Ascending aorta (tissue), 2 donors: ENCODE data around the gene KCNAB1. TPM values are rescaled to one million over a fixed set of nuclear protein-coding genes. Genes with fewer than 3 reads are reported as not detected.

Source experiments
- DNase-seq, 2 donors: peaks; one replicate each; pipeline ENCODE4 v3.0.0-alpha.2; 2019; ENCODE audit warnings: low spot score in 2 of 2
- H3K27ac ChIP-seq, 2 donors: fragments of 200-600 bp; sonication (generic); one replicate each; pipeline ENCODE4 v1.5.1; 2016 to 2017; ENCODE audit warnings: mild to moderate bottlenecking in 1 of 2
- H3K27me3 ChIP-seq: fragments of 200-600 bp; sonication (generic); one replicate; pipeline ENCODE4 v1.5.1; 2017
- H3K36me3 ChIP-seq, 2 donors: fragments of 200-600 bp; sonication (generic); one replicate each; pipeline ENCODE4 v1.5.1; 2016
- H3K4me1 ChIP-seq, 2 donors: fragments of 200-600 bp; sonication (generic); one replicate each; pipeline ENCODE4 v1.5.1; 2016 to 2017; ENCODE audit warnings: mild to moderate bottlenecking in 1 of 2
- H3K4me3 ChIP-seq, 2 donors: fragments of 200-600 bp; sonication (generic); one replicate each; pipeline ENCODE4 v1.5.1; 2016 to 2017; ENCODE audit warnings: mild to moderate bottlenecking in 1 of 2
- H3K9me3 ChIP-seq, 2 donors: fragments of 200-600 bp; sonication (generic); one replicate each; pipeline ENCODE4 v1.5.1; 2016
- CTCF ChIP-seq, 3 experiments: fragments of 200-600 bp in 2 of 3; fragments of 450-650 bp in 1 of 3; sonication (generic) in 2 of 3; IDR thresholded peaks; one replicate each; pipeline ENCODE4 v1.5.1; 2016 to 2019; ENCODE audit warnings: antibody characterized with exemption in 3 of 3, mild to moderate bottlenecking in 1 of 3, moderate library complexity in 1 of 3
- intact Hi-C: fragments of 100-400 bp; cut with DNase I; formaldehyde crosslinking; loops from one replicate; pipeline ENCODE4 v1.15.1; 2023
- total RNA-seq: library from RNA; depleted of rRNA; stranded (reverse); fragments of >200 nt; gene quantifications from one replicate; pipeline ENCODE4 v1.1.0, GENCODE V29; 2016

The KCNAB1 gene
- total RNA-seq, 1 donor from 2014 or later = 15.1 TPM

GRCh38 chr3:156376199-156376598, 255.8 kb downstream of the KCNAB1 start:
- Histone ChIP-seq H3K4me3 (no peak overlapping the region), H3K27me3 (no peaks in the 10 kb centered on the region), H3K36me3 (no peaks in the 10 kb centered on the region), H3K4me1 (no peaks in the 10 kb centered on the region), H3K27ac (no peak overlapping the region), H3K9me3 (no peaks in the 10 kb centered on the region)
- intact Hi-C loops = no loop called here
- no peak for DNase-seq
- no peak for TF ChIP-seq CTCF (IDR thresholded peaks at IDR 0.05)

DNA sequence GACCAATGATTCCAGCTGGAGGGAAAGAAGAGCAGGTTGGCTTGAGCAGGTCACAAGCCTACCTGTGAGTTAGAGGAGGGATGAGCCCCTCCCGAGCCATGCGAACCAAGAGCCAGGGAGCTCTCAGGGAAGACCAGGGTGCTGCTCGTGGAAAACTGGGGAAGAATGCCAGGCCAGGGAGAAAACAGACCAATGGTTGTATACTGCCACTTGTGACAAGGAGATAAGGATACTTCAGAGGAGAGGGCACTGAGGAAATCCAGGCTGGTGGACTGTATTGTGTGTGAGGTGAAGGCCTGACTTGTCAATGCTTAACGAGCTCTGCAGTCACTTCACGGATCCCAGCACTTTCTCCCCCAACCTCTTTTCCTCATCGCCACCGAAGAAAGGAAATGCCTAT, 256.9 kb downstream of the KCNAB1 start:
- no peak overlapping the region for H3K27ac ChIP-seq
- intact Hi-C loops = no loop called here
- no peaks in the 10 kb centered on the region for H3K9me3 ChIP-seq
- no peak for DNase-seq
- no peaks in the 10 kb centered on the region for H3K36me3 ChIP-seq
- H3K27me3 ChIP-seq = no peaks in the 10 kb centered on the region
- no peak overlapping the region for H3K4me3 ChIP-seq
- no peak for TF ChIP-seq CTCF (IDR thresholded peaks at IDR 0.05)
- no peaks in the 10 kb centered on the region for H3K4me1 ChIP-seq

DNA sequence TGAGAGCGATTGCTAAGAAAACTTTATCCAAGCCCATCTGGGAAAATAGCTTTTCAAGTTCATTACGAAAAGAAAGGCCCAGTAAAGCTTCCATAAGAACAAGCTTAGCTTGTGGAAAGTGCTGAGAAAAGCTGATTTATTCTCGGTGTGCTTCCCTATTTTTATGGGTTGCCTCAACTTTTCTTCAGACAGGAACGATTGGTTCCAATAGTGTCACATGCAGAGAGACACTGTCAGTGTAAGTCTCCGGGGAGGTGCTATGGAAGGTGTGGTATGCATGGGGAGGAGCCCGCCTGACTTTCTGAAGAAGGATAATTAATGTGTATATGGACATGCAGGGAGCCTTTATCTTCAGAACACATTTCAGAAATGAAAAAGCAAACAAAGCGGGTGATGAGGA, 257.3 kb downstream of the KCNAB1 start:
- no peak overlapping the region for H3K4me3 ChIP-seq
- H3K27ac ChIP-seq = no peak overlapping the region
- no peaks in the 10 kb centered on the region for H3K9me3 ChIP-seq
- intact Hi-C loops = no loop called here
- H3K4me1 ChIP-seq = peaks cover 0 to 2% of the 10 kb centered on the region in 2 donors
- H3K27me3 ChIP-seq = no peaks in the 10 kb centered on the region
- no peaks in the 10 kb centered on the region for H3K36me3 ChIP-seq
- DNase-seq = no peak
- TF ChIP-seq CTCF (IDR thresholded peaks at IDR 0.05) = no peak

DNA sequence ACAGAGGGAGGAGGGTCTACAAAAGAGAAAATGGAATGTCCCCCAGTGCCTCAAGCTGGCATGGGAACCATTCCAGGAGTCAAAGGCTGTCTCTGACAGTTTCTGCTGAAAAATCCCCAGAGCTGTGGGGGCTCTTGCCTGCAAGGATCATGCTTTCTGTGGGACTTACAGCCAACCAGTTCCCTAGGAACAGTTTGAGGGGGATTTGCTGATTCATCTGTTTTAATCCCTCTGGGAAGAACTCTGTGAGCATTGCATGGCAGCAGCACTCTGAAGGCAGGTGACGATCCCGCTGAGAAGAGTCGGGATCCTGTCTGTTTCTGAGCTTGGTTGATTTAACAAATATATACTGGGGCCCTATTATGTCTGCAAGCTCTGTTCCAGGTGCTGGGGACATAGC, 258.5 kb downstream of the KCNAB1 start:
- no peak for DNase-seq
- Histone ChIP-seq H3K36me3 (no peaks in the 10 kb centered on the region), H3K27ac (no peak overlapping the region), H3K27me3 (no peaks in the 10 kb centered on the region), H3K9me3 (no peaks in the 10 kb centered on the region), H3K4me1 (peaks cover 0 to 12% of the 10 kb centered on the region in 2 donors), H3K4me3 (no peak overlapping the region)
- no peak for TF ChIP-seq CTCF (IDR thresholded peaks at IDR 0.05)
- intact Hi-C loops = no loop called here

DNA sequence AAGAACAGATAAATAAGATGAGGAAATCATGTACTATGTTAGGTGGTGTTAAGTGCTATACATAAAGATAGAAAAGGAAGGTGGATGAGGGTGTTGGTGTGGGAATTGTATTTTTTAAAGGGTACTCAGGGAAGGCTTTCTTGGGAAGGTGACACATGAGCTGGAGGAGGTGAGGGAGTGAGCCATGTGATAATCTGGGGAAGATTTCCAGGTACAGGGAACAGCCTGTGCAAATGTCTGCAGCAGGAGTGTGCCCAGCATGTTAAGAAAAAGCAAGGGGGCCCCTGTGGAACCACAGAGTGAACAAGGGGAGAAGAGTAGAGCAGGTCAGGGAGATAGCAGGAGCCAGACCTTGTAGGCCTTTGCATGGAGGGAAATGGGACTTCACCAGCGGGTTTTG, 258.9 kb downstream of the KCNAB1 start:
- Histone ChIP-seq H3K9me3 (no peaks in the 10 kb centered on the region), H3K4me3 (no peak overlapping the region), H3K27ac (no peak overlapping the region), H3K4me1 (peaks cover 0 to 17% of the 10 kb centered on the region in 2 donors), H3K36me3 (no peaks in the 10 kb centered on the region), H3K27me3 (no peaks in the 10 kb centered on the region)
- TF ChIP-seq CTCF (IDR thresholded peaks at IDR 0.05) = no peak
- intact Hi-C loops = no loop called here
- DNase-seq = no peak

DNA sequence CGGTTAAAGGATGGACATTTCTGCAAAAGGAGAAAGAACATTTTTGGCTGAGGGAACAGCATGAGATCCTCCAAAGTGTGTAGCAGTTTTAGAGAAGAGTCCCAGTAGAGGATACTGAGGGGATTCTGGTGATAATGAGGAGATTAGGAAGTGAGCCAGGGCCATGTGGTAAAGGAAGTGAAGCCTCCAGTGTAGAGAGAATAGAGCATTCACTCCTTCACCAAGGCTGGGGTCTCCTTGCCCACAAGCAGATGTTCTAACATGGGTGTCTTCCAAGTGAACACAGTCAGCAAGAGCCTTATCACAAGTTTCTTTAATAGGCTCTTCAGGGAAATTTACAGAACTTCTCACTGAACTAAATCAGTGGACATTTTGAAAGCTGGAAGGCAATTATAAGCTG, 260.9 kb downstream of the KCNAB1 start:
- no peak overlapping the region for H3K4me3 ChIP-seq
- no peak for DNase-seq
- H3K9me3 ChIP-seq = no peaks in the 10 kb centered on the region
- no peaks in the 10 kb centered on the region for H3K36me3 ChIP-seq
- peaks cover 0 to 22% of the 10 kb centered on the region in 2 donors for H3K4me1 ChIP-seq
- no peak overlapping the region for H3K27ac ChIP-seq
- no peaks in the 10 kb centered on the region for H3K27me3 ChIP-seq
- intact Hi-C loops = no loop called here
- TF ChIP-seq CTCF (IDR thresholded peaks at IDR 0.05) = no peak
